Neural cell (in vitro differentiated cells): ENCODE measurements around the gene RAB18.

ENCODE experiments used
- CTCF ChIP-seq: fragments of 450-650 bp; IDR thresholded peaks from 2 replicates; pipeline ENCODE4 v1.5.1; 2014; ENCODE audit warnings: antibody characterized with exemption, mild to moderate bottlenecking, moderate library complexity; ENCODE audit not compliant: poor library complexity, severe bottlenecking
- EP300 ChIP-seq: fragments of 450-650 bp; conservative IDR thresholded peaks from 2 replicates; pipeline ENCODE4 v1.6.1; 2014; ENCODE audit warnings: antibody characterized with exemption, mild to moderate bottlenecking, moderate library complexity; ENCODE audit not compliant: poor library complexity, severe bottlenecking
- EZH2 ChIP-seq: fragments of 200-600, 300-800 bp; shearing (Covaris generic), sonication (generic); IDR thresholded peaks from 2 replicates; pipeline ENCODE4 v1.6.1; 2014; ENCODE audit warnings: antibody characterized with exemption, low read length, borderline replicate concordance, mild to moderate bottlenecking; ENCODE audit not compliant: insufficient read depth, poor library complexity, severe bottlenecking
- MXI1 ChIP-seq: fragments of 450-650 bp; conservative IDR thresholded peaks from 2 replicates; pipeline ENCODE4 v1.6.1; 2014; ENCODE audit warnings: antibody characterized with exemption, mild to moderate bottlenecking; ENCODE audit not compliant: poor library complexity, severe bottlenecking
- POLR2AphosphoS5 ChIP-seq: IDR thresholded peaks from 2 replicates; pipeline ENCODE4 v1.6.1; 2012
- RAD21 ChIP-seq: fragments of 450-650 bp; conservative IDR thresholded peaks from 2 replicates; pipeline ENCODE4 v1.6.1; 2014; ENCODE audit warnings: antibody characterized with exemption, mild to moderate bottlenecking, moderate library complexity
- REST ChIP-seq: IDR thresholded peaks from 2 replicates; pipeline ENCODE4 v1.6.1; 2012; ENCODE audit warnings: borderline replicate concordance
- SMC3 ChIP-seq: fragments of 450-650 bp; conservative IDR thresholded peaks from 2 replicates; pipeline ENCODE4 v1.6.1; 2014; ENCODE audit warnings: antibody characterized with exemption, mild to moderate bottlenecking, moderate library complexity; ENCODE audit not compliant: poor library complexity
- TAF1 ChIP-seq: IDR thresholded peaks from 2 replicates; pipeline ENCODE4 v1.6.1; 2012; ENCODE audit warnings: low read depth

GRCh38 chr10:27547482-27547881 lies 43.4 kb downstream of the RAB18 start:
- TF ChIP-seq CTCF (no peak), EZH2 (no peak), POLR2AphosphoS5 (no peak), TAF1 (no peak), REST (no peak), RAD21 (no peak), MXI1 (no peak), EP300 (no peak), SMC3 (no peak)
